ENCODE results near the gene RXFP3.
"Not testable (repeated sequence)": the region's sequence is repeated elsewhere in the genome, so short reads cannot be mapped to it uniquely, and the experiment has no call there.

The RXFP3 gene

GRCh38 chr5:33936381-33937016, at the start of gene RXFP3:
Gene RXFP3, plus strand, starts transcription at chr5:33936386. Its CDS starts 355 bp downstream, at chr5:33936741.
- no peak for DNase-seq (ENCODE audit: low spot score)

- DNase-seq (ENCODE audit: low spot score): no peak
Measured at GRCh38 chr5:33887268-33887667, 48.9 kb upstream of the RXFP3 start.

GRCh38 chr5:33888587-33888986, 47.6 kb upstream of the RXFP3 start:
- no peak for DNase-seq (ENCODE audit: low spot score)

- DNase-seq (ENCODE audit: low spot score): no peak
Measured at GRCh38 chr5:33890131-33891032, 45.8 kb upstream of the RXFP3 start.

- no peak for DNase-seq (ENCODE audit: low spot score)
Measured at GRCh38 chr5:33891446-33891787, 44.8 kb upstream of the RXFP3 start.

GRCh38 chr5:33891788-33892619, 44.2 kb upstream of the RXFP3 start, which contains the start of gene ADAMTS12:
Gene ADAMTS12, minus strand, starts transcription at chr5:33891990. Its CDS starts 134 bp downstream, at chr5:33891856.
- DNase-seq (ENCODE audit: low spot score): no peak

- no peak for DNase-seq (ENCODE audit: low spot score)
Measured at GRCh38 chr5:33892620-33893137, 43.5 kb upstream of the RXFP3 start.

GRCh38 chr5:33894566-33894965, 41.6 kb upstream of the RXFP3 start:
- no peak for DNase-seq (ENCODE audit: low spot score)

- DNase-seq (ENCODE audit: low spot score): no peak
Measured at GRCh38 chr5:33901156-33901555, 35.0 kb upstream of the RXFP3 start.

- DNase-seq (ENCODE audit: low spot score): no peak
Measured at GRCh38 chr5:33903118-33903517, 33.1 kb upstream of the RXFP3 start.

GRCh38 chr5:33905381-33905780, 30.8 kb upstream of the RXFP3 start:
- no peak for DNase-seq (ENCODE audit: low spot score)

- DNase-seq (ENCODE audit: low spot score): not testable (repeated sequence)
Measured at GRCh38 chr5:33906248-33906647, 29.9 kb upstream of the RXFP3 start.

GRCh38 chr5:33914844-33915243, 21.3 kb upstream of the RXFP3 start:
- not testable (repeated sequence) for DNase-seq (ENCODE audit: low spot score)

- DNase-seq (ENCODE audit: low spot score): no peak
Measured at GRCh38 chr5:33921002-33921401, 15.2 kb upstream of the RXFP3 start.

- DNase-seq (ENCODE audit: low spot score): no peak
Measured at GRCh38 chr5:33925278-33925677, 10.9 kb upstream of the RXFP3 start.

- no peak for DNase-seq (ENCODE audit: low spot score)
Measured at GRCh38 chr5:33927685-33928084, 8.5 kb upstream of the RXFP3 start.

GRCh38 chr5:33928283-33928682, 7.9 kb upstream of the RXFP3 start:
- DNase-seq (ENCODE audit: low spot score): no peak

- no peak for DNase-seq (ENCODE audit: low spot score)
Measured at GRCh38 chr5:33929925-33930690, 6.1 kb upstream of the RXFP3 start.

- DNase-seq (ENCODE audit: low spot score): no peak
Measured at GRCh38 chr5:33931136-33931535, 5.0 kb upstream of the RXFP3 start.

GRCh38 chr5:33933723-33934169, 2.4 kb upstream of the RXFP3 start:
- no peak for DNase-seq (ENCODE audit: low spot score)

GRCh38 chr5:33934176-33934575, 2.0 kb upstream of the RXFP3 start:
- DNase-seq (ENCODE audit: low spot score): no peak
